Testis (tissue), 5 donors: ENCODE measurements around the gene PNPLA2. TPM values are rescaled to one million over a fixed set of nuclear protein-coding genes. Genes with fewer than 3 reads are reported as not detected.

Experiments
- DNase-seq: peaks from one replicate; pipeline ENCODE4 v3.0.0-alpha.2; 2019
- H3K27ac ChIP-seq, 2 donors: fragments of 200-600 bp; sonication (generic); one replicate each; pipeline ENCODE4 v1.5.1; 2019
- H3K27me3 ChIP-seq: fragments of 200-600 bp; sonication (generic); one replicate; pipeline ENCODE4 v1.5.1; 2019
- H3K36me3 ChIP-seq: fragments of 200-600 bp; sonication (generic); one replicate; pipeline ENCODE4 v1.5.1; 2017; ENCODE audit warnings: low read depth; ENCODE audit errors: missing control alignments
- H3K4me1 ChIP-seq: fragments of 200-600 bp; sonication (generic); one replicate; pipeline ENCODE4 v1.5.1; 2019
- H3K4me3 ChIP-seq, 2 donors: fragments of 200-600 bp; sonication (generic); one replicate each; pipeline ENCODE4 v1.5.1; 2017 to 2019
- H3K9me3 ChIP-seq: fragments of 200-600 bp; sonication (generic); one replicate; pipeline ENCODE4 v1.5.1; 2017
- POLR2A ChIP-seq: fragments of 450-650 bp; IDR thresholded peaks from one replicate; pipeline ENCODE4 v1.6.1; 2017; ENCODE audit warnings: antibody characterized with exemption, mild to moderate bottlenecking, moderate library complexity
- WGBS, 2 donors: methylation state at CpG; one replicate each; pipeline ENCODE4 v1.1.5; 2018; 5-methylcytosine and 5-hydroxymethylcytosine counted together
- intact Hi-C: fragments of 100-400 bp; cut with DNase I; formaldehyde crosslinking; loops from one replicate; pipeline ENCODE4 v1.15.1; 2023; ENCODE audit warnings: low total_unique reads
- long read RNA-seq, 2 donors: transcript quantifications; one replicate each; lab custom pipeline, GENCODE V29; 2026
- polyA plus RNA-seq: library from polyadenylated mRNA; stranded (reverse); fragments of 350-450 nt; fragmentation: Illumina TruSeq; extraction: RNeasy Lipid Tissue Mini Kit (QIAGEN cat#74804); gene quantifications from one replicate; pipeline ENCODE4 v1.2.3, GENCODE V29; 2014; ENCODE audit warnings: low read depth, low replicate concordance; ENCODE audit not compliant: insufficient read depth
- total RNA-seq, 2 donors: library from RNA; depleted of rRNA; stranded (reverse); fragments of >200 nt; gene quantifications; one replicate each; pipeline ENCODE4 v1.2.3, GENCODE V29; 2016
- TF ChIP-seq, protein P1 (sequence below), 3 experiments: fragments of 450-650 bp in 2 of 3; fragments of 200-600 bp in 1 of 3; sonication (generic) in 1 of 3; IDR thresholded peaks; one replicate each; pipeline ENCODE4 v1.5.1; 2016 to 2019; ENCODE audit warnings: antibody characterized with exemption in 3 of 3, mild to moderate bottlenecking in 2 of 3, moderate library complexity in 1 of 3

The PNPLA2 gene, protein sequence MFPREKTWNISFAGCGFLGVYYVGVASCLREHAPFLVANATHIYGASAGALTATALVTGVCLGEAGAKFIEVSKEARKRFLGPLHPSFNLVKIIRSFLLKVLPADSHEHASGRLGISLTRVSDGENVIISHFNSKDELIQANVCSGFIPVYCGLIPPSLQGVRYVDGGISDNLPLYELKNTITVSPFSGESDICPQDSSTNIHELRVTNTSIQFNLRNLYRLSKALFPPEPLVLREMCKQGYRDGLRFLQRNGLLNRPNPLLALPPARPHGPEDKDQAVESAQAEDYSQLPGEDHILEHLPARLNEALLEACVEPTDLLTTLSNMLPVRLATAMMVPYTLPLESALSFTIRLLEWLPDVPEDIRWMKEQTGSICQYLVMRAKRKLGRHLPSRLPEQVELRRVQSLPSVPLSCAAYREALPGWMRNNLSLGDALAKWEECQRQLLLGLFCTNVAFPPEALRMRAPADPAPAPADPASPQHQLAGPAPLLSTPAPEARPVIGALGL
- 100 to 1,000 TPM in 1 of 2 donors, 10 to 100 TPM in 1; 96.7 to 108 TPM for total RNA-seq
- polyA plus RNA-seq = 86.7 TPM
- long read RNA-seq, donor 1, partial matches to known transcripts = 38 of 38 reads
- long read RNA-seq, donor 1, other reads (novel, unspliced or antisense) = 0 of 38 reads
- long read RNA-seq, donor 2, partial matches to known transcripts = 22 of 22 reads
- long read RNA-seq, donor 2, other reads (novel, unspliced or antisense) = 0 of 22 reads

DNA sequence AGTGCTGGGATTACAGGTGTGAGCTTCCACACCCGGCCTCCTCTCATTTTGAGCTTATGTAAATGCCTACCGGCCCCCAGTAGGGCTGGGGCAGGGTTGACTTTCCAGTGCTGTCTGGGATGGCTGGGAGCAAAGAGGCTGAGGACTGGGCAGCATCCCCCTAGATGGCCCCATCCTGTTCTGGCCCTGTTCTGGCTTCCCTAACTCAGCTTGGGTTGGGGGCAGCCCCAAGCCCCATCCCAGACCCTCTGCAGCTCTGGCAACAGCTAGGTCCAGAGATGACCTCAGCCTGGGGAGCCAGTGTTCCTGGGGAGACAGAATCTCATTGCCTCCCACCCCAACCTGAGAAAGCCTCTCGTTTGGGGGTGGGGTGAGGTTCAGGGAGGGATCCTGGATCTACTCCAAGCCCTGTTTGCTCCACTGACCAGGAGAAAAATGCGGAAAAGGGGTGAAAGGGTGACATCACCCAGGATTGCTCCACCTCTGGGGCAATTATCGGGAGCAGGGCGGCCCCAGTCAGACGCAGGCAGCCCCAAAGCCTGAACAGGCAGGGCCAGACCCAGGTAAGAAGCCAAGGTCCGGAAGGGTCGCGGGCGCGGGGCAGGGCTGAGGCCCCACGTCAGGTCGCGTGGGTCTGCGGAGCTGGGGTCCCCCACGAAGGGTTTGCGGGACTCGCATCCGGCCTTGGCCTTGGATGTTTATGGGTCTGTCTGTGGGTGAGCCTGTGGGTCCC, at the start of gene PNPLA2:
TSS of gene PNPLA2 (plus strand) at position 519 of the 733 bp plus-strand sequence. CDS start 805 bp downstream, outside the sequence.
- Histone ChIP-seq H3K4me3 (peak within 1 kb of the TSS; percentile 97 to 98), H3K9me3 (no peaks in the 10 kb centered on the region), H3K4me1 (peaks cover 24% of the 10 kb centered on the region), H3K27me3 (no peaks in the 10 kb centered on the region), H3K27ac (peak within 1 kb of the TSS; percentile 92 to 94), H3K36me3 (no peaks in the 10 kb centered on the region)
- intact Hi-C loops = no loop called here
- DNase-seq = no peak
- TF ChIP-seq, protein P1, sequence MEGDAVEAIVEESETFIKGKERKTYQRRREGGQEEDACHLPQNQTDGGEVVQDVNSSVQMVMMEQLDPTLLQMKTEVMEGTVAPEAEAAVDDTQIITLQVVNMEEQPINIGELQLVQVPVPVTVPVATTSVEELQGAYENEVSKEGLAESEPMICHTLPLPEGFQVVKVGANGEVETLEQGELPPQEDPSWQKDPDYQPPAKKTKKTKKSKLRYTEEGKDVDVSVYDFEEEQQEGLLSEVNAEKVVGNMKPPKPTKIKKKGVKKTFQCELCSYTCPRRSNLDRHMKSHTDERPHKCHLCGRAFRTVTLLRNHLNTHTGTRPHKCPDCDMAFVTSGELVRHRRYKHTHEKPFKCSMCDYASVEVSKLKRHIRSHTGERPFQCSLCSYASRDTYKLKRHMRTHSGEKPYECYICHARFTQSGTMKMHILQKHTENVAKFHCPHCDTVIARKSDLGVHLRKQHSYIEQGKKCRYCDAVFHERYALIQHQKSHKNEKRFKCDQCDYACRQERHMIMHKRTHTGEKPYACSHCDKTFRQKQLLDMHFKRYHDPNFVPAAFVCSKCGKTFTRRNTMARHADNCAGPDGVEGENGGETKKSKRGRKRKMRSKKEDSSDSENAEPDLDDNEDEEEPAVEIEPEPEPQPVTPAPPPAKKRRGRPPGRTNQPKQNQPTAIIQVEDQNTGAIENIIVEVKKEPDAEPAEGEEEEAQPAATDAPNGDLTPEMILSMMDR (IDR thresholded peaks at IDR 0.05) = no peak
- TF ChIP-seq POLR2A = no peak
- WGBS, 2 donors = 10 to 21% methylated on average over 7 to 19 of the region's 20 CpGs

GRCh38 chr11:769887-770641, 48.6 kb upstream of the PNPLA2 start:
- H3K4me3 ChIP-seq = no peak overlapping the region
- no peaks in the 10 kb centered on the region for H3K36me3 ChIP-seq
- H3K27ac ChIP-seq = no peak overlapping the region
- no peaks in the 10 kb centered on the region for H3K9me3 ChIP-seq
- no peak for DNase-seq
- TF ChIP-seq, protein P1 (IDR thresholded peaks at IDR 0.05) = no peak
- TF ChIP-seq POLR2A = no peak
- peaks cover 9% of the 10 kb centered on the region for H3K4me1 ChIP-seq
- intact Hi-C loops = no loop called here
- H3K27me3 ChIP-seq = no peaks in the 10 kb centered on the region
- 84 to 91% methylated on average over 19 to 23 of the region's 23 CpGs for WGBS, 2 donors

DNA sequence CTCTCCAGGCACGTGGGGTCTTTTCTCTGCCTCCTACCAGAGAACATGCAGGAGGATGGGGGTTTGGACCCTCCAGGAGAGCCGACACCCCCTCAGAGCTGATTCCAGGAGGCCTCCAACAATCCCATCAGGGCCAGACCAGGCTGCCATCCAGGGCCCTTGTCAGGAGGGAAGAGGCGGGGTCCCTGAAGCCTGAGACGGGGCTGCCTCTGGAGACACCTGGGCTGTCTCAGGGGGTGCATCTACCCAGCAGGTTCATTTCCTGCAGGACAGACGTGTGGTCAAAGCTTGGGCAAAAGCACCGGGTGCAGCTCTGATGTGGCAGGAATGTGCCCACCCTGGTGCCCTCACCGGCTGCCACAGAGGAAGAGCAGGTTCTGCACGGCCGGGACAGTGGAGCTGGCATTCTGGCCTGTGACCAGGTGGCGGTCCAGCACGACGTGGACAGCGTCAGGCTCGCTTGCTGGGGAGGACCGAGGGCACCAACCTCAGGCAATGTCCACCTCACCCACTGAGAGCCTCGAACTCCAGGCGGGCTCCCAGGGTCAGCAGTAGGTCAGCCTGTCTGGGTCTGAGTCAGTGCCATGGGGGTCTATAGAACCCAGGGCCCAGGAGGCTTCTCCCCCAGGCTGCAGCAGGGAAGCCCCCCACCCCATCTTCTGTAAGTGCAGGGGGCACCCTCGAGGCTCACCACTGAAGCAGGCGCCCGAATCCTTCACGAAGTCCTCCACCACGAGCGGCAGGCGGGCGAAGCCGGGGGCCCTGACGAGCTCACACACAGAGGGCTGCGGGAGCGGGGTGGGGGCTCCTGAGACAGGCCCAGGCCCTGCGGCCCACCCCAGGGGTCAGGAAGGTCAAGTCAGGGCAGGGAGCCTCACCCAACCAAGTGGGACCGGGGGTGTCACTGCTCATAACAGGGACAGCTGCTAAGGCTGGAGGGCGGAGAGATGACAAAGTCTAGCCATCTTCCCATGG, 47.8 kb upstream of the PNPLA2 start:
- no peak for DNase-seq
- peaks cover 17% of the 10 kb centered on the region for H3K4me1 ChIP-seq
- no peak overlapping the region for H3K27ac ChIP-seq
- H3K9me3 ChIP-seq = no peaks in the 10 kb centered on the region
- no peak for TF ChIP-seq POLR2A
- TF ChIP-seq, protein P1 (IDR thresholded peaks at IDR 0.05) = no peak
- WGBS, 2 donors = 84 to 89% methylated on average over 19 to 23 of the region's 32 CpGs
- H3K4me3 ChIP-seq = no peak overlapping the region
- no peaks in the 10 kb centered on the region for H3K27me3 ChIP-seq
- no peaks in the 10 kb centered on the region for H3K36me3 ChIP-seq
- intact Hi-C loops = no loop called here
